HEK293 (cell line): ENCODE data around the gene UBA52.
A peak's percentile ranks its signal among the peaks of the same experiment; 100 is the strongest.

Experiments used
- CTCF ChIA-PET: fragments of 350-600 bp; formaldehyde crosslinking; extraction: SDS; loops from one replicate; lab custom pipeline; 2021; ENCODE audit warnings: antibody characterized with exemption; lab: Yijun Ruan, JAX
- POLR2A ChIA-PET: fragments of 300-600 bp; formaldehyde crosslinking; extraction: SDS; loops from one replicate; lab custom pipeline; 2020; ENCODE audit warnings: antibody characterized with exemption, inconsistent platforms; lab: Yijun Ruan, JAX
- H3K27ac ChIP-seq: fragments of 200-500 bp; sonication (Bioruptor generic); 2 replicates; pipeline ENCODE4 v1.5.1; 2014; ENCODE audit warnings: low read depth, low read length, control low read depth, inconsistent platforms; ENCODE audit errors: extremely low read depth
- H3K36me3 ChIP-seq, 2 experiments: fragments of 200-500 bp in 1 of 2; sonication (Bioruptor generic) in 1 of 2; 1 replicate in 1 of 2; 2 replicates in 1 of 2; pipeline ENCODE4 v1.5.1; 2014 to 2017; ENCODE audit warnings: inconsistent platforms in 2 of 2, low read length in 2 of 2; ENCODE audit not compliant: control insufficient read depth in 2 of 2, insufficient read depth in 1 of 2
- H3K4me1 ChIP-seq: fragments of 200-500 bp; sonication (Bioruptor generic); 2 replicates; pipeline ENCODE4 v1.5.1; 2014; ENCODE audit warnings: mild to moderate bottlenecking, low read length, inconsistent platforms; ENCODE audit not compliant: control insufficient read depth, insufficient read depth
- H3K4me3 ChIP-seq: 2 replicates; pipeline ENCODE4 v1.5.1; 2011; ENCODE audit warnings: low read depth, mild to moderate bottlenecking, control low read depth, low read length, moderate library complexity
- H3K9me3 ChIP-seq: fragments of 200-500 bp; sonication (Bioruptor generic); 2 replicates; pipeline ENCODE4 v1.5.1; 2014; ENCODE audit warnings: low read depth, low read length, inconsistent platforms; ENCODE audit not compliant: control insufficient read depth, insufficient read depth
- ATF2 ChIP-seq: fragments of 450-650 bp; formaldehyde crosslinking; IDR thresholded peaks from 2 replicates; pipeline ENCODE4 v1.5.1; 2016; ENCODE audit warnings: missing biosample characterization, missing genetic modification characterization, low read depth
- BCL11B ChIP-seq: fragments of 450-650 bp; formaldehyde crosslinking; IDR thresholded peaks from 2 replicates; pipeline ENCODE4 v1.5.1; 2016; ENCODE audit warnings: low read depth, missing biosample characterization, missing genetic modification characterization
- GLIS1 ChIP-seq: fragments of 450-650 bp; formaldehyde crosslinking; IDR thresholded peaks from 2 replicates; pipeline ENCODE4 v1.5.1; 2016; ENCODE audit warnings: missing biosample characterization, missing genetic modification characterization
- HOXD13 ChIP-seq: sonication (generic); formaldehyde crosslinking; IDR thresholded peaks from 2 replicates; pipeline ENCODE4 v1.8.0; 2022; ENCODE audit warnings: missing genetic modification reagents, borderline replicate concordance
- MYNN ChIP-seq: fragments of 450-650 bp; formaldehyde crosslinking; IDR thresholded peaks from 2 replicates; pipeline ENCODE4 v1.5.1; 2016; ENCODE audit warnings: missing biosample characterization, missing genetic modification characterization, borderline replicate concordance
- SALL2 ChIP-seq: fragments of 450-650 bp; formaldehyde crosslinking; IDR thresholded peaks from 2 replicates; pipeline ENCODE4 v1.5.0; 2017; ENCODE audit warnings: missing biosample characterization, mild to moderate bottlenecking, missing genetic modification characterization, borderline replicate concordance
- SCRT1 ChIP-seq: fragments of 450-650 bp; formaldehyde crosslinking; IDR thresholded peaks from 2 replicates; pipeline ENCODE4 v1.5.1; 2016; ENCODE audit warnings: missing biosample characterization, missing genetic modification characterization, borderline replicate concordance
- SP3 ChIP-seq: fragments of 450-650 bp; formaldehyde crosslinking; IDR thresholded peaks from 2 replicates; pipeline ENCODE4 v1.5.1; 2016; ENCODE audit warnings: missing biosample characterization, missing genetic modification characterization
- YY1 ChIP-seq: fragments of 450-650 bp; formaldehyde crosslinking; IDR thresholded peaks from 2 replicates; pipeline ENCODE4 v1.5.1; 2018; ENCODE audit warnings: missing biosample characterization, missing genetic modification characterization
- ZBTB8A ChIP-seq: fragments of 450-650 bp; formaldehyde crosslinking; IDR thresholded peaks from 2 replicates; pipeline ENCODE4 v1.5.1; 2016; ENCODE audit warnings: missing biosample characterization, missing genetic modification characterization
- ZNF133 ChIP-seq: fragments of 450-650 bp; formaldehyde crosslinking; IDR thresholded peaks from 2 replicates; pipeline ENCODE4 v1.5.1; 2016; ENCODE audit warnings: missing biosample characterization, missing genetic modification characterization
- ZNF138 ChIP-seq: fragments of 450-650 bp; formaldehyde crosslinking; IDR thresholded peaks from 2 replicates; pipeline ENCODE4 v1.5.1; 2016; ENCODE audit warnings: missing biosample characterization, missing genetic modification characterization, borderline replicate concordance
- ZNF19 ChIP-seq: fragments of 450-650 bp; formaldehyde crosslinking; IDR thresholded peaks from 2 replicates; pipeline ENCODE4; 2016; ENCODE audit warnings: missing biosample characterization, missing genetic modification characterization, low read depth
- ZNF214 ChIP-seq: fragments of 450-650 bp; formaldehyde crosslinking; IDR thresholded peaks from 2 replicates; pipeline ENCODE4 v1.5.1; 2017; ENCODE audit warnings: missing biosample characterization, mild to moderate bottlenecking, missing genetic modification characterization, borderline replicate concordance
- ZNF23 ChIP-seq: fragments of 450-650 bp; formaldehyde crosslinking; IDR thresholded peaks from 2 replicates; pipeline ENCODE4 v1.5.1; 2016; ENCODE audit warnings: missing biosample characterization, missing genetic modification characterization, borderline replicate concordance
- ZNF24 ChIP-seq: fragments of 450-650 bp; formaldehyde crosslinking; IDR thresholded peaks from 2 replicates; pipeline ENCODE4 v1.5.1; 2016; ENCODE audit warnings: missing biosample characterization, missing genetic modification characterization
- ZNF266 ChIP-seq: fragments of 450-650 bp; formaldehyde crosslinking; IDR thresholded peaks from 2 replicates; pipeline ENCODE4 v1.5.1; 2016; ENCODE audit warnings: missing biosample characterization, missing genetic modification characterization, low read depth
- ZNF274 ChIP-seq, 2 experiments: fragments of 200-500 bp in 1 of 2; fragments of 450-650 bp in 1 of 2; sonication (Bioruptor generic) in 1 of 2; formaldehyde crosslinking in 1 of 2; IDR thresholded peaks; 2 replicates each; pipeline versions ENCODE4 v1.5.1 to v1.6.1; 2014 to 2016; ENCODE audit warnings: borderline replicate concordance in 1 of 2, inconsistent platforms in 1 of 2, low read length in 1 of 2, missing biosample characterization in 1 of 2, missing genetic modification characterization in 1 of 2
- ZNF514 ChIP-seq: fragments of 450-650 bp; formaldehyde crosslinking; IDR thresholded peaks from 2 replicates; pipeline ENCODE4 v1.5.1; 2016; ENCODE audit warnings: missing biosample characterization, missing genetic modification characterization
- ZNF544 ChIP-seq: fragments of 450-650 bp; formaldehyde crosslinking; IDR thresholded peaks from 2 replicates; pipeline ENCODE4 v1.5.0; 2017; ENCODE audit warnings: missing biosample characterization, missing genetic modification characterization
- ZNF560 ChIP-seq: fragments of 450-650 bp; formaldehyde crosslinking; IDR thresholded peaks from 2 replicates; pipeline ENCODE4 v1.5.1; 2017; ENCODE audit warnings: missing biosample characterization, missing genetic modification characterization, borderline replicate concordance
- ZNF610 ChIP-seq: fragments of 450-650 bp; formaldehyde crosslinking; IDR thresholded peaks from 2 replicates; pipeline ENCODE4 v1.5.1; 2016; ENCODE audit warnings: missing biosample characterization, missing genetic modification characterization, borderline replicate concordance
- ZNF629 ChIP-seq: fragments of 450-650 bp; formaldehyde crosslinking; IDR thresholded peaks from 2 replicates; pipeline ENCODE4 v1.5.1; 2017; ENCODE audit warnings: missing biosample characterization, missing genetic modification characterization
- ZSCAN23 ChIP-seq: fragments of 450-650 bp; formaldehyde crosslinking; IDR thresholded peaks from 2 replicates; pipeline ENCODE4 v1.5.1; 2016; ENCODE audit warnings: missing biosample characterization, missing genetic modification characterization
- ZSCAN30 ChIP-seq: fragments of 450-650 bp; IDR thresholded peaks from 2 replicates; pipeline ENCODE4 v1.5.1; 2018; ENCODE audit warnings: missing biosample characterization, mild to moderate bottlenecking, missing genetic modification characterization, moderate library complexity
- TF ChIP-seq, protein P1 (sequence below): fragments of 450-650 bp; formaldehyde crosslinking; IDR thresholded peaks from 2 replicates; pipeline ENCODE4 v1.5.1; 2017; ENCODE audit warnings: missing biosample characterization, missing genetic modification characterization
- TF ChIP-seq, protein P2 (sequence below): fragments of 450-650 bp; formaldehyde crosslinking; IDR thresholded peaks from 2 replicates; pipeline ENCODE4 v1.5.1; 2016; ENCODE audit warnings: missing biosample characterization, missing genetic modification characterization

Gene UBA52

DNA sequence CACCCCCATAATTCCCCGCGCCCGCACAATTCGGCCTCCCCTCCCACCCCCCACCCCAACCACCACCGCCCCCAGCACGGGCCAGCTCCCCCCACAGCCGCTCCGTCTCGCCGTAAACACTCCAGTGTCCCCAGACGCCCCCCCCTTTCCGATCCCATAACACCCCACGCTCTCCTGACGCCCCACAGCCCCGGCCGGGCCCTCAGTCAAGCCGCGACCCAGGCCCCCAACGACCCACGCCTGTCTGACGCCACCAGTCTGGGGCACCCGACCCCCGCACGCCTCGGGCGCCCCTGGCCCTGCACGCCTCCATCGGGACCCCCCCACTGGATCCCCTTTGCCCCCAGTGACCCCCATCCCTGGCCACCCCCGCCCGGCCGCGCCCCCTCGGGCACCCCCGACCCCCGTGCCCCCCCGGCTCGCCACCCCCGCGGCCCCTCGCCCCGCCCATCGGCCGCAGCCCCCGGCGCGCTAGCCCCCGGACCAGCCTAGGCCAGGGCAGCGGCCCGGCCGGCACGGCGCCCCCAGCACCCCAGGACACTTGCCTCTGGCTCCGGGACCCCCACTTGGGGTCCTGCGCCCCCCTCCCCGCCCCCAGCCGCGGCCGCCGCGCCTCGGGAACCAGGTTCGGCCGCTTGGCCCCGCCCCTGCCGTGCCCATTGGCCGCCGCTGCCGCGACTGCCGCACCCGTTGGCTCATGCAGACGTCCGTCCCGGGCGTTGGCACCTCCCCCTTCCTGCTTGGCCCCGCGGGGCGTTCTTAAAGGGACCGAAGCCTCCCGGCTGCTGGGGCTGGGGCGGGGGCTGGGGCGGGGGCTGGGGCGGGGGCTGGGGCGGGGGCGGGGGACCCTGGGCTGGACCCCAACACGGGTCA lies 28.5 kb upstream of the UBA52 start, which contains the start of gene FKBP8 (continued):
- no peak for TF ChIP-seq GLIS1 (tag by site-specific recombination)
- TF ChIP-seq ZBTB8A (tag by site-specific recombination): no peak
- TF ChIP-seq ZNF23 (tag by site-specific recombination): no peak

DNA sequence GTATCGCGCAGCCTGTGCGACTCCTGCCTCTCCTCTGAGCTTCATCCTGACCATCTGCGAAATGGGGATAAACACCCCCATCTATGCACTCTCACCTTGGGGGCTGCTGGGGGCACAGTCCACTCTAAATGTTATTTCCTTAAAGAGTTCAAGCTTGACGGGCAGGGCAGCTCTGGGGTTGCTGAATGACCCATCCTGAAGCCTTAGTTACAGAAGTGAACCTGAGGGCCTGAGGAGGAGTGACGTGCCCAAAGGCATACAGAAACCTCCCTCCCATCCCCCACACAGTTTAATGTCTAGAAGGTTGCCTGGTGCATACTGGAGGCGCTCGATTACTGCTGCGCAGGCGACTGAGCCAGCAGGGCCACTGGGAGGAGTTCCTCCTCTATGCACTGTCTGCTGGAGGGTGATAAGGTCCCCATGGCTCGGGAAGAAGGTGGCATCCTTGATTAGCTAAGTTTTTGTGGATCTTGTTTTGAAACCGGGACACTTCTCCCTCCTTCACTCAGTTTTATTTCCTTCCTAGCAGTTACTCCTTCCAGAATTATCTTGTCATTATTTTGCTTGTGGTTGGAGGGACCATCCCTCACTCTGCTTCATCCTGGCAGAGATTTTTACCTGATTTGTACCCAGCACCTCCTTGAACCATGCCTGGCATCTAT lies 27.7 kb upstream of the UBA52 start:
- CTCF ChIA-PET: interaction anchor here (0.6 to 1.5 kb wide), 4 partner anchors 9 to 731 kb away, joined by 3 to 4 read pairs (median 4); partner anchors contain the start of genes COPE and DDX49
- Histone ChIP-seq H3K4me3 (peak overlapping the region; percentile 78), H3K9me3 (no peaks in the 10 kb centered on the region), H3K36me3 (peaks cover 9 to 29% of the 10 kb centered on the region in 2 experiments), H3K4me1 (no peaks in the 10 kb centered on the region), H3K27ac (no peak overlapping the region)
- POLR2A ChIA-PET: interaction anchor here (0.6 to 1.6 kb wide), 6 partner anchors 10 to 1997 kb away, joined by 3 to 6 read pairs (median 3); partner anchors contain the start of genes KXD1, REX1BD and UBA52
- TF ChIP-seq ZNF544 (tag by site-specific recombination) (no peak), SALL2 (tag by site-specific recombination) (no peak), ZNF629 (tag by site-specific recombination) (peak; percentile 47; the same call in 1 of the 2 replicates), MYNN (tag by site-specific recombination) (no peak), ZNF610 (tag by site-specific recombination) (peak; percentile 16; the same call in 1 of the 2 replicates), HOXD13 (CRISPR knock-in tag) (no peak), ZNF133 (no peak), ZSCAN23 (tag by site-specific recombination) (no peak), SCRT1 (tag by site-specific recombination) (no peak), BCL11B (tag by site-specific recombination) (peak; percentile 48; the same call in 1 of the 2 replicates), YY1 (tag by site-specific recombination) (no peak), ZNF514 (tag by site-specific recombination) (no peak), ATF2 (tag by site-specific recombination) (no peak), ZNF24 (peak; percentile 76), ZNF266 (tag by site-specific recombination) (no peak), ZNF138 (tag by site-specific recombination) (no peak), ZNF274 (IDR thresholded peaks at IDR 0.05; ENCODE audit: low read length) (no peak), ZNF274 (tag by site-specific recombination; IDR thresholded peaks at IDR 0.05; ENCODE audit: borderline replicate concordance) (no peak), SP3 (peak; percentile 47; the same call in 1 of the 2 replicates), ZSCAN30 (tag by site-specific recombination) (no peak), ZNF560 (tag by site-specific recombination) (no peak), ZNF214 (no peak), ZNF19 (tag by site-specific recombination) (no peak)
- TF ChIP-seq, protein P1, sequence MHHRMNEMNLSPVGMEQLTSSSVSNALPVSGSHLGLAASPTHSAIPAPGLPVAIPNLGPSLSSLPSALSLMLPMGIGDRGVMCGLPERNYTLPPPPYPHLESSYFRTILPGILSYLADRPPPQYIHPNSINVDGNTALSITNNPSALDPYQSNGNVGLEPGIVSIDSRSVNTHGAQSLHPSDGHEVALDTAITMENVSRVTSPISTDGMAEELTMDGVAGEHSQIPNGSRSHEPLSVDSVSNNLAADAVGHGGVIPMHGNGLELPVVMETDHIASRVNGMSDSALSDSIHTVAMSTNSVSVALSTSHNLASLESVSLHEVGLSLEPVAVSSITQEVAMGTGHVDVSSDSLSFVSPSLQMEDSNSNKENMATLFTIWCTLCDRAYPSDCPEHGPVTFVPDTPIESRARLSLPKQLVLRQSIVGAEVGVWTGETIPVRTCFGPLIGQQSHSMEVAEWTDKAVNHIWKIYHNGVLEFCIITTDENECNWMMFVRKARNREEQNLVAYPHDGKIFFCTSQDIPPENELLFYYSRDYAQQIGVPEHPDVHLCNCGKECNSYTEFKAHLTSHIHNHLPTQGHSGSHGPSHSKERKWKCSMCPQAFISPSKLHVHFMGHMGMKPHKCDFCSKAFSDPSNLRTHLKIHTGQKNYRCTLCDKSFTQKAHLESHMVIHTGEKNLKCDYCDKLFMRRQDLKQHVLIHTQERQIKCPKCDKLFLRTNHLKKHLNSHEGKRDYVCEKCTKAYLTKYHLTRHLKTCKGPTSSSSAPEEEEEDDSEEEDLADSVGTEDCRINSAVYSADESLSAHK: 0 out of 2 replicates have a peak, but pooled peaks have one; percentile 39
- TF ChIP-seq, protein P2, sequence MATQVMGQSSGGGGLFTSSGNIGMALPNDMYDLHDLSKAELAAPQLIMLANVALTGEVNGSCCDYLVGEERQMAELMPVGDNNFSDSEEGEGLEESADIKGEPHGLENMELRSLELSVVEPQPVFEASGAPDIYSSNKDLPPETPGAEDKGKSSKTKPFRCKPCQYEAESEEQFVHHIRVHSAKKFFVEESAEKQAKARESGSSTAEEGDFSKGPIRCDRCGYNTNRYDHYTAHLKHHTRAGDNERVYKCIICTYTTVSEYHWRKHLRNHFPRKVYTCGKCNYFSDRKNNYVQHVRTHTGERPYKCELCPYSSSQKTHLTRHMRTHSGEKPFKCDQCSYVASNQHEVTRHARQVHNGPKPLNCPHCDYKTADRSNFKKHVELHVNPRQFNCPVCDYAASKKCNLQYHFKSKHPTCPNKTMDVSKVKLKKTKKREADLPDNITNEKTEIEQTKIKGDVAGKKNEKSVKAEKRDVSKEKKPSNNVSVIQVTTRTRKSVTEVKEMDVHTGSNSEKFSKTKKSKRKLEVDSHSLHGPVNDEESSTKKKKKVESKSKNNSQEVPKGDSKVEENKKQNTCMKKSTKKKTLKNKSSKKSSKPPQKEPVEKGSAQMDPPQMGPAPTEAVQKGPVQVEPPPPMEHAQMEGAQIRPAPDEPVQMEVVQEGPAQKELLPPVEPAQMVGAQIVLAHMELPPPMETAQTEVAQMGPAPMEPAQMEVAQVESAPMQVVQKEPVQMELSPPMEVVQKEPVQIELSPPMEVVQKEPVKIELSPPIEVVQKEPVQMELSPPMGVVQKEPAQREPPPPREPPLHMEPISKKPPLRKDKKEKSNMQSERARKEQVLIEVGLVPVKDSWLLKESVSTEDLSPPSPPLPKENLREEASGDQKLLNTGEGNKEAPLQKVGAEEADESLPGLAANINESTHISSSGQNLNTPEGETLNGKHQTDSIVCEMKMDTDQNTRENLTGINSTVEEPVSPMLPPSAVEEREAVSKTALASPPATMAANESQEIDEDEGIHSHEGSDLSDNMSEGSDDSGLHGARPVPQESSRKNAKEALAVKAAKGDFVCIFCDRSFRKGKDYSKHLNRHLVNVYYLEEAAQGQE (tag by site-specific recombination): no peak
